ENCODE data around the gene DUSP18.
"Not testable (repeated sequence)": the region's sequence is repeated elsewhere in the genome, so short reads cannot be mapped to it uniquely, and the experiment has no call there.

DUSP18 gene

DNA sequence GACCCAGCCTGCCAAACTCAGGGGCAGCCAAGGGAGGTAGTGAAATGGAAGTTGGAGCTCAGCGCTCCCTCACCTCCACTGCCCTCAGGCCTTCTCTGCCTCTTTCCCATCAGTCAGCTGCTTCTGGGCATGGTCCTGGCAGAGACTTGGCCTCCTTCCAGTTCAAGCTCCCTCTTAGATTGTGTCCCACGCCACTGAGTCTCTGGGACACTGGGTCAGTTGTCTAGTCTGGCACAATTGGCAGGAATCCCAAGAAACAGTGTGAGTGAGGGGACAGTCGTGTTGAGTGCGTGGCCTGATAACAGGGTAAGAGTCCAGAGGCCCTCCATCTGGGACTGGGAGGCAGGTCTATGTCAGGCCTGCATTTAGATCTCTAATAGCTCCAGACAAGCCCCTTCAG lies 39.2 kb downstream of the DUSP18 start:
- H3K4me3 ChIP-seq (ENCODE audit: low read depth in 1 of 2, low read length in 2 of 2) = no peak overlapping the region
- H2AFZ ChIP-seq (ENCODE audit: low read depth, low read length) = no peak overlapping the region
- no peaks in the 10 kb centered on the region for H4K20me1 ChIP-seq (ENCODE audit: insufficient read depth, low read length)
- no peaks in the 10 kb centered on the region for H3K9me3 ChIP-seq (ENCODE audit: insufficient read depth, low read length, severe bottlenecking)
- H3K36me3 ChIP-seq (ENCODE audit: insufficient read depth, low read length) = no peaks in the 10 kb centered on the region
- H3K4me1 ChIP-seq (ENCODE audit: insufficient read depth, low read length) = no peaks in the 10 kb centered on the region
- H3K79me2 ChIP-seq (ENCODE audit: insufficient read depth, low read length) = no peaks in the 10 kb centered on the region
- H3K4me2 ChIP-seq (ENCODE audit: insufficient read depth, low read length) = no peak overlapping the region
- H3K27me3 ChIP-seq (ENCODE audit: insufficient read depth, low read length, poor library complexity) = no peaks in the 10 kb centered on the region
- H3K9ac ChIP-seq (ENCODE audit: low read depth, low read length) = no peak overlapping the region
- DNase-seq (no peak), ATAC-seq (ENCODE audit: insufficient read depth, low read depth) (no peak)
- no peak overlapping the region for H3K27ac ChIP-seq (ENCODE audit: low read length)
- TF ChIP-seq, protein P1, sequence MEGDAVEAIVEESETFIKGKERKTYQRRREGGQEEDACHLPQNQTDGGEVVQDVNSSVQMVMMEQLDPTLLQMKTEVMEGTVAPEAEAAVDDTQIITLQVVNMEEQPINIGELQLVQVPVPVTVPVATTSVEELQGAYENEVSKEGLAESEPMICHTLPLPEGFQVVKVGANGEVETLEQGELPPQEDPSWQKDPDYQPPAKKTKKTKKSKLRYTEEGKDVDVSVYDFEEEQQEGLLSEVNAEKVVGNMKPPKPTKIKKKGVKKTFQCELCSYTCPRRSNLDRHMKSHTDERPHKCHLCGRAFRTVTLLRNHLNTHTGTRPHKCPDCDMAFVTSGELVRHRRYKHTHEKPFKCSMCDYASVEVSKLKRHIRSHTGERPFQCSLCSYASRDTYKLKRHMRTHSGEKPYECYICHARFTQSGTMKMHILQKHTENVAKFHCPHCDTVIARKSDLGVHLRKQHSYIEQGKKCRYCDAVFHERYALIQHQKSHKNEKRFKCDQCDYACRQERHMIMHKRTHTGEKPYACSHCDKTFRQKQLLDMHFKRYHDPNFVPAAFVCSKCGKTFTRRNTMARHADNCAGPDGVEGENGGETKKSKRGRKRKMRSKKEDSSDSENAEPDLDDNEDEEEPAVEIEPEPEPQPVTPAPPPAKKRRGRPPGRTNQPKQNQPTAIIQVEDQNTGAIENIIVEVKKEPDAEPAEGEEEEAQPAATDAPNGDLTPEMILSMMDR (IDR thresholded peaks at IDR 0.05; ENCODE audit: borderline replicate concordance, extremely low read depth, low read length, poor library complexity, severe bottlenecking) = no peak
- TF ChIP-seq EZH2 (IDR thresholded peaks at IDR 0.05; ENCODE audit: borderline replicate concordance, low read depth, low read length, severe bottlenecking) = no peak

DNA sequence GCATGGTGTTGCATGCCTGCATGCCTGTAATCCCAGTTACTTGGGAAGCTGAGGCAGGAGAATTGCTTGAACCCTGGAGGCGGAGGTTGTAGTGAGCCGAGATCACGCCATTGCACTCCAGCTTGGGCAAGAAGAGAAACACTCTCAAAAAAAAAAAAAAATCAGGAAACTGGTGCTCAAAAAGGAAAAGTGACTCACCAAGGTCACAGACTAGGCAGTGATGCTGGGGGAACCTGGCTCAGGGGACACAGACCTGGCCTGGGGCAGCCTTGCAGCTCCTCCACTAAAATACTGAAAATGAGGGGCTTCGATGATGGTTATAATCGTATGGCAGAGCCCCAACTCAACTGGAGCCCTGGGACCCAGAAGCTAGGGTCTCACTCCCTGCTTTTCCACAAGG lies 40.2 kb downstream of the DUSP18 start:
- Histone ChIP-seq H3K36me3 (ENCODE audit: insufficient read depth, low read length) (no peaks in the 10 kb centered on the region), H3K27ac (ENCODE audit: low read length) (no peak overlapping the region), H3K4me1 (ENCODE audit: insufficient read depth, low read length) (no peaks in the 10 kb centered on the region), H3K4me2 (ENCODE audit: insufficient read depth, low read length) (no peak overlapping the region), H3K27me3 (ENCODE audit: insufficient read depth, low read length, poor library complexity) (no peaks in the 10 kb centered on the region), H2AFZ (ENCODE audit: low read depth, low read length) (no peak overlapping the region), H3K79me2 (ENCODE audit: insufficient read depth, low read length) (no peaks in the 10 kb centered on the region), H3K9ac (ENCODE audit: low read depth, low read length) (no peak overlapping the region), H4K20me1 (ENCODE audit: insufficient read depth, low read length) (no peaks in the 10 kb centered on the region), H3K9me3 (ENCODE audit: insufficient read depth, low read length, severe bottlenecking) (no peaks in the 10 kb centered on the region), H3K4me3 (ENCODE audit: low read depth in 1 of 2, low read length in 2 of 2) (no peak overlapping the region)
- DNase-seq = no peak
- TF ChIP-seq EZH2 (IDR thresholded peaks at IDR 0.05; ENCODE audit: borderline replicate concordance, low read depth, low read length, severe bottlenecking) = no peak
- TF ChIP-seq, protein P1 (IDR thresholded peaks at IDR 0.05; ENCODE audit: borderline replicate concordance, extremely low read depth, low read length, poor library complexity, severe bottlenecking) = no peak
- ATAC-seq (ENCODE audit: insufficient read depth, low read depth) = no peak

DNA sequence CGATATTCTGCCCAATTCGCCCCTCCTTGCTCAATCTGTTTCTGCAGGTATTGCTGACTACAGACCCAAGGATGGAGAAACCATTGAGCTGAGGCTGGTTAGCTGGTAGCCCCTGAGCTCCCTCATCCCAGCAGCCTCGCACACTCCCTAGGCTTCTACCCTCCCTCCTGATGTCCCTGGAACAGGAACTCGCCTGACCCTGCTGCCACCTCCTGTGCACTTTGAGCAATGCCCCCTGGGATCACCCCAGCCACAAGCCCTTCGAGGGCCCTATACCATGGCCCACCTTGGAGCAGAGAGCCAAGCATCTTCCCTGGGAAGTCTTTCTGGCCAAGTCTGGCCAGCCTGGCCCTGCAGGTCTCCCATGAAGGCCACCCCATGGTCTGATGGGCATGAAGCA lies 41.3 kb downstream of the DUSP18 start:
- no peak overlapping the region for H3K27ac ChIP-seq (ENCODE audit: low read length)
- H3K79me2 ChIP-seq (ENCODE audit: insufficient read depth, low read length) = no peaks in the 10 kb centered on the region
- no peaks in the 10 kb centered on the region for H3K27me3 ChIP-seq (ENCODE audit: insufficient read depth, low read length, poor library complexity)
- ATAC-seq (ENCODE audit: insufficient read depth, low read depth) (no peak), DNase-seq (no peak)
- H4K20me1 ChIP-seq (ENCODE audit: insufficient read depth, low read length) = no peaks in the 10 kb centered on the region
- H3K4me2 ChIP-seq (ENCODE audit: insufficient read depth, low read length) = no peak overlapping the region
- TF ChIP-seq EZH2 (IDR thresholded peaks at IDR 0.05; ENCODE audit: borderline replicate concordance, low read depth, low read length, severe bottlenecking) = no peak
- TF ChIP-seq, protein P1 (IDR thresholded peaks at IDR 0.05; ENCODE audit: borderline replicate concordance, extremely low read depth, low read length, poor library complexity, severe bottlenecking) = no peak
- no peak overlapping the region for H2AFZ ChIP-seq (ENCODE audit: low read depth, low read length)
- no peak overlapping the region for H3K9ac ChIP-seq (ENCODE audit: low read depth, low read length)
- H3K9me3 ChIP-seq (ENCODE audit: insufficient read depth, low read length, severe bottlenecking) = no peaks in the 10 kb centered on the region
- no peak overlapping the region for H3K4me3 ChIP-seq (ENCODE audit: low read depth in 1 of 2, low read length in 2 of 2)
- H3K4me1 ChIP-seq (ENCODE audit: insufficient read depth, low read length) = no peaks in the 10 kb centered on the region
- no peaks in the 10 kb centered on the region for H3K36me3 ChIP-seq (ENCODE audit: insufficient read depth, low read length)

DNA sequence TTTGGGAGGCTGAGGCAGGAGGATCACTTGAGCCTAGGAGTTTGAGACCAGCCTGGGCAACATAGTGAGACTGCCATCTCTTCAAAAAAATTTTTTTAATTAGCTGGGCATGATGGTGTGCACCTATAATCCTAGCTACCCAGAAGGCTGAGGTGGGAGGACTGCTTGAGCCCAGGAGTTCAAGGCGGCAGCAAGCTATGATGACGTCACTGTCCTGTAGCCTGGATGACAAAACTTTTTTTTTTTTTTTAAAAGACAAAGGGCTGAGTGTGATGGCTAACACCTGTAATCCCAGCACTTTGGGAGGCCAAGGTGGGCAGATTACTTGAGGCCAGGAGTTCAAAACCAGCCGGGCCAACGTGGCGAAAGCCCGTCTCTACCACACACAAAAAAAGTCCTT lies 47.8 kb downstream of the DUSP18 start:
- H2AFZ ChIP-seq (ENCODE audit: low read depth, low read length); H3K36me3 ChIP-seq (ENCODE audit: insufficient read depth, low read length); DNase-seq; H3K4me2 ChIP-seq (ENCODE audit: insufficient read depth, low read length); H3K4me1 ChIP-seq (ENCODE audit: insufficient read depth, low read length); H4K20me1 ChIP-seq (ENCODE audit: insufficient read depth, low read length); H3K27me3 ChIP-seq (ENCODE audit: insufficient read depth, low read length, poor library complexity); H3K27ac ChIP-seq (ENCODE audit: low read length); H3K9me3 ChIP-seq (ENCODE audit: insufficient read depth, low read length, severe bottlenecking); H3K4me3 ChIP-seq (ENCODE audit: low read depth in 1 of 2, low read length in 2 of 2); ATAC-seq (ENCODE audit: insufficient read depth, low read depth); H3K79me2 ChIP-seq (ENCODE audit: insufficient read depth, low read length); H3K9ac ChIP-seq (ENCODE audit: low read depth, low read length): not testable (repeated sequence)
